ENCODE results near the gene F12. TPM values are rescaled to one million over a fixed set of nuclear protein-coding genes. Genes with fewer than 3 reads are reported as not detected.
"Not testable (repeated sequence)": the region's sequence is repeated elsewhere in the genome, so short reads cannot be mapped to it uniquely, and the experiment has no call there.

The F12 gene
- total RNA-seq, 4 donors from 2014 or later, result 2.6 to 20.1 (median 5.6) TPM

- intact Hi-C loops (cut with DNase I; ENCODE audit: low total_unique reads) (no loop called here), in situ Hi-C loops (cut with MboI; ENCODE audit: low pct_ligation_motif_present in 1 of 4, low pct_unique_long_range_greater_than_20kb in 1 of 4, low sequenced_read_pairs in 3 of 4) (loop anchor here in 1 of 4 donors (25.0 kb wide), 1 partner anchor 133 kb away; the partner anchor contains the start of genes DDX41 and DOK3)
- WGBS, 2 donors (ENCODE audit: low coverage in 1 of 2), result 66 to 70% methylated on average over 4 to 15 of the region's 15 CpGs
- no peak for DNase-seq
- no peaks in the 10 kb centered on the region for H3K4me1 ChIP-seq
- H3K4me3 ChIP-seq, result no peak overlapping the region
- no peak overlapping the region for H3K27ac ChIP-seq
- peaks cover 5% of the 10 kb centered on the region for H3K27me3 ChIP-seq
- no peaks in the 10 kb centered on the region for H3K36me3 ChIP-seq
- no peaks in the 10 kb centered on the region for H3K9me3 ChIP-seq
- TF ChIP-seq EP300 (IDR thresholded peaks at IDR 0.05; ENCODE audit: low read depth) (no peak), CTCF (IDR thresholded peaks at IDR 0.05) (no peak), POLR2AphosphoS5 (IDR thresholded peaks at IDR 0.05) (no peak), POLR2A (IDR thresholded peaks at IDR 0.05) (no peak)
These were observed 30.2 kb downstream of the F12 start for GRCh38 chr5:177378884-177379883.

GRCh38 chr5:177377851-177378776 lies 31.2 kb downstream of the F12 start:
- Histone ChIP-seq H3K4me1 (no peaks in the 10 kb centered on the region), H3K27me3 (no peaks in the 10 kb centered on the region), H3K27ac (no peak overlapping the region), H3K4me3 (no peak overlapping the region), H3K9me3 (no peaks in the 10 kb centered on the region), H3K36me3 (no peaks in the 10 kb centered on the region)
- in situ Hi-C loops (cut with MboI; ENCODE audit: low pct_ligation_motif_present in 1 of 4, low pct_unique_long_range_greater_than_20kb in 1 of 4, low sequenced_read_pairs in 3 of 4), result loop anchor here in 1 of 4 donors (25.0 kb wide), 1 partner anchor 134 kb away; the partner anchor contains the start of genes DDX41 and DOK3
- DNase-seq, result no peak
- TF ChIP-seq POLR2AphosphoS5 (IDR thresholded peaks at IDR 0.05), result no peak
- no peak for TF ChIP-seq EP300 (IDR thresholded peaks at IDR 0.05; ENCODE audit: low read depth)
- TF ChIP-seq POLR2A (IDR thresholded peaks at IDR 0.05), result no peak
- no peak for TF ChIP-seq CTCF (IDR thresholded peaks at IDR 0.05)
- intact Hi-C loops (cut with DNase I; ENCODE audit: low total_unique reads), result no loop called here
- 85% methylated on average over 8 of the region's 8 CpGs; no CpG with 5 or more reads in 1 of the 2 donors for whole genome bisulfite sequencing, 2 donors (ENCODE audit: low coverage in 1 of 2)

- TF ChIP-seq EP300 (IDR thresholded peaks at IDR 0.05; ENCODE audit: low read depth), result no peak
- no peak for TF ChIP-seq POLR2AphosphoS5 (IDR thresholded peaks at IDR 0.05)
- TF ChIP-seq POLR2A (IDR thresholded peaks at IDR 0.05), result no peak
- in situ Hi-C loops (cut with MboI; ENCODE audit: low pct_ligation_motif_present in 1 of 4, low pct_unique_long_range_greater_than_20kb in 1 of 4, low sequenced_read_pairs in 3 of 4), result loop anchor here in 1 of 4 donors (25.0 kb wide), 1 partner anchor 136 kb away; the partner anchor contains the start of genes DDX41 and DOK3
- Histone ChIP-seq H3K4me3 (no peak overlapping the region), H3K27me3 (no peaks in the 10 kb centered on the region), H3K36me3 (no peaks in the 10 kb centered on the region), H3K4me1 (peaks cover 0 to 12% (median 3%) of the 10 kb centered on the region in 4 donors), H3K9me3 (no peaks in the 10 kb centered on the region), H3K27ac (no peak overlapping the region)
- DNase-seq, result no peak
- WGBS, 2 donors (ENCODE audit: low coverage in 1 of 2), result 78 to 82% methylated on average over 7 to 11 of the region's 11 CpGs
- intact Hi-C loops (cut with DNase I; ENCODE audit: low total_unique reads), result no loop called here
These were observed 33.3 kb downstream of the F12 start for GRCh38 chr5:177376107-177376506.

- H3K36me3 ChIP-seq; H3K4me3 ChIP-seq; DNase-seq; H3K27ac ChIP-seq; intact Hi-C loops (cut with DNase I; ENCODE audit: low total_unique reads); H3K9me3 ChIP-seq; H3K27me3 ChIP-seq: not testable (repeated sequence)
- WGBS, 2 donors (ENCODE audit: low coverage in 1 of 2), result 69 to 83% methylated on average over 2 to 5 of the region's 5 CpGs
- H3K4me1 ChIP-seq, result peaks cover under 1 to 13% (median 5%) of the 10 kb centered on the region in 4 donors
- in situ Hi-C loops (cut with MboI; ENCODE audit: low pct_ligation_motif_present in 1 of 4, low pct_unique_long_range_greater_than_20kb in 1 of 4, low sequenced_read_pairs in 3 of 4), result loop anchor here in 1 of 4 donors (25.0 kb wide), 1 partner anchor 137 kb away; the partner anchor contains the start of genes DDX41 and DOK3
These were observed 33.8 kb downstream of the F12 start for GRCh38 chr5:177375516-177375915.

Data from transverse colon (tissue), 4 donors.